Activated T-helper 1 cell treated with Interleukin-2 at 50 U/mL for 16 hours (primary cell): ENCODE data around the gene RFTN1.

ENCODE experiments used
- DNase-seq: peaks from one replicate; pipeline ENCODE4 v3.0.0-alpha.2; 2020; ENCODE audit warnings: low read depth

RFTN1 gene

GRCh38 chr3:16528581-16528993 lies 15.1 kb upstream of the RFTN1 start:
- no peak for DNase-seq

GRCh38 chr3:16528106-16528505 lies 14.6 kb upstream of the RFTN1 start:
- DNase-seq, result no peak

GRCh38 chr3:16524196-16524595 lies 10.7 kb upstream of the RFTN1 start:
- no peak for DNase-seq

- DNase-seq, result no peak
These were observed 10.3 kb upstream of the RFTN1 start for GRCh38 chr3:16523778-16524177.

- no peak for DNase-seq
These were observed 9.3 kb upstream of the RFTN1 start for GRCh38 chr3:16522834-16523233.

- DNase-seq, result no peak
These were observed 7.7 kb upstream of the RFTN1 start for GRCh38 chr3:16520970-16521881.

GRCh38 chr3:16520241-16520969 lies 6.9 kb upstream of the RFTN1 start:
- DNase-seq, result no peak

- no peak for DNase-seq
These were observed 3.4 kb upstream of the RFTN1 start for GRCh38 chr3:16516695-16517481.

GRCh38 chr3:16515885-16516420 lies 2.5 kb upstream of the RFTN1 start:
- no peak for DNase-seq

- no peak for DNase-seq
These were observed 1.4 kb upstream of the RFTN1 start for GRCh38 chr3:16514755-16515353.

- no peak for DNase-seq
These were observed 662 bp upstream of the RFTN1 start for GRCh38 chr3:16514021-16514700.

- peak; percentile 20 for DNase-seq
These were observed 911 bp downstream of the RFTN1 start for GRCh38 chr3:16512435-16513140.

- peak; percentile 54 for DNase-seq
These were observed 1.6 kb downstream of the RFTN1 start for GRCh38 chr3:16511681-16512434.

GRCh38 chr3:16510620-16511319 lies 2.7 kb downstream of the RFTN1 start:
- DNase-seq, result no peak

- DNase-seq, result no peak
These were observed 3.5 kb downstream of the RFTN1 start for GRCh38 chr3:16509721-16510619.

- DNase-seq, result no peak
These were observed 4.9 kb downstream of the RFTN1 start for GRCh38 chr3:16508591-16508995.

GRCh38 chr3:16508243-16508578 lies 5.3 kb downstream of the RFTN1 start:
- no peak for DNase-seq

GRCh38 chr3:16507578-16508242 lies 5.8 kb downstream of the RFTN1 start:
- no peak for DNase-seq
